Measurements from ENCODE around the gene CNOT6. TPM values are rescaled to one million over a fixed set of nuclear protein-coding genes. Genes with fewer than 3 reads are reported as not detected.

The CNOT6 gene
- total RNA-seq, 6 experiments from 2014 or later = 17.0 to 20.8 (median 17.6) TPM

GRCh38 chr5:180618487-180618828 is 124.3 kb downstream of the CNOT6 start:
- no peak overlapping the region for H3K4me3 Mint-ChIP-seq
- H3K27ac Mint-ChIP-seq = no peak overlapping the region
- TF ChIP-seq, protein P1, sequence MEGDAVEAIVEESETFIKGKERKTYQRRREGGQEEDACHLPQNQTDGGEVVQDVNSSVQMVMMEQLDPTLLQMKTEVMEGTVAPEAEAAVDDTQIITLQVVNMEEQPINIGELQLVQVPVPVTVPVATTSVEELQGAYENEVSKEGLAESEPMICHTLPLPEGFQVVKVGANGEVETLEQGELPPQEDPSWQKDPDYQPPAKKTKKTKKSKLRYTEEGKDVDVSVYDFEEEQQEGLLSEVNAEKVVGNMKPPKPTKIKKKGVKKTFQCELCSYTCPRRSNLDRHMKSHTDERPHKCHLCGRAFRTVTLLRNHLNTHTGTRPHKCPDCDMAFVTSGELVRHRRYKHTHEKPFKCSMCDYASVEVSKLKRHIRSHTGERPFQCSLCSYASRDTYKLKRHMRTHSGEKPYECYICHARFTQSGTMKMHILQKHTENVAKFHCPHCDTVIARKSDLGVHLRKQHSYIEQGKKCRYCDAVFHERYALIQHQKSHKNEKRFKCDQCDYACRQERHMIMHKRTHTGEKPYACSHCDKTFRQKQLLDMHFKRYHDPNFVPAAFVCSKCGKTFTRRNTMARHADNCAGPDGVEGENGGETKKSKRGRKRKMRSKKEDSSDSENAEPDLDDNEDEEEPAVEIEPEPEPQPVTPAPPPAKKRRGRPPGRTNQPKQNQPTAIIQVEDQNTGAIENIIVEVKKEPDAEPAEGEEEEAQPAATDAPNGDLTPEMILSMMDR (IDR thresholded peaks at IDR 0.05) = no peak
- peaks cover 5% of the 10 kb centered on the region for H3K27me3 Mint-ChIP-seq (ENCODE audit: insufficient read depth)
- no peaks in the 10 kb centered on the region for H3K4me1 Mint-ChIP-seq (ENCODE audit: low read depth)
- H3K36me3 Mint-ChIP-seq (ENCODE audit: low read depth) = no peaks in the 10 kb centered on the region
- no peak for DNase-seq
- peaks cover 32% of the 10 kb centered on the region for H3K9me3 Mint-ChIP-seq

- no peak overlapping the region for H3K27ac Mint-ChIP-seq
- peaks cover 3% of the 10 kb centered on the region; the same call in 1 of the 2 replicates for H3K27me3 Mint-ChIP-seq (ENCODE audit: insufficient read depth)
- peaks cover 35% of the 10 kb centered on the region for H3K9me3 Mint-ChIP-seq
- H3K4me3 Mint-ChIP-seq = no peak overlapping the region
- TF ChIP-seq, protein P1 (IDR thresholded peaks at IDR 0.05) = no peak
- no peaks in the 10 kb centered on the region for H3K36me3 Mint-ChIP-seq (ENCODE audit: low read depth)
- DNase-seq = no peak
- no peaks in the 10 kb centered on the region for H3K4me1 Mint-ChIP-seq (ENCODE audit: low read depth)
Observed at GRCh38 chr5:180618829-180619562, 124.8 kb downstream of the CNOT6 start.

DNA sequence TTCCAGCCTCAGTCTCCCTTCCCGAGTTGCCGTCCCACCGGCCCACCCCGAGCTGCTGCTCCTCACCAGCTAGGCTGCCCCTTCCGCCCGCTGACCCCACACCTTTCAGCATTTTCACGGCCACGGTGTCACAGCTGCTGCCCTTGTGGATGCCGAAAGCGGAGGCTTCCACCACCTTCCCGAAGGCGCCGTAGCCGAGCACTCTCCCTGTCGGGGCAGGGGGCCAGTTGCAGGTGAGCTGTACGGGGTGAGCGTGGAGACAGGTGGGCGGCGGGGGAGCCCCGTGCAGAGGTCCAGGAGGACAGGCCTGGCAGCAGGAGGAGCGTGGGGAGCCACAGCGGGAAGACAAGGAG is 125.4 kb downstream of the CNOT6 start:
- Mint-ChIP-seq H3K4me3 (no peak overlapping the region), H3K27ac (no peak overlapping the region), H3K27me3 (ENCODE audit: insufficient read depth) (peaks cover 3% of the 10 kb centered on the region; the same call in 1 of the 2 replicates), H3K9me3 (peaks cover 29% of the 10 kb centered on the region), H3K36me3 (ENCODE audit: low read depth) (no peaks in the 10 kb centered on the region), H3K4me1 (ENCODE audit: low read depth) (no peaks in the 10 kb centered on the region)
- no peak for DNase-seq
- TF ChIP-seq, protein P1 (IDR thresholded peaks at IDR 0.05) = no peak

- H3K9me3 Mint-ChIP-seq = peaks cover 26% of the 10 kb centered on the region
- no peaks in the 10 kb centered on the region for H3K4me1 Mint-ChIP-seq (ENCODE audit: low read depth)
- H3K36me3 Mint-ChIP-seq (ENCODE audit: low read depth) = no peaks in the 10 kb centered on the region
- TF ChIP-seq, protein P1 (IDR thresholded peaks at IDR 0.05) = no peak
- H3K27ac Mint-ChIP-seq = no peak overlapping the region
- no peak overlapping the region for H3K4me3 Mint-ChIP-seq
- DNase-seq = no peak
- peaks cover 3% of the 10 kb centered on the region; the same call in 1 of the 2 replicates for H3K27me3 Mint-ChIP-seq (ENCODE audit: insufficient read depth)
Observed at GRCh38 chr5:180620014-180620413, 125.8 kb downstream of the CNOT6 start.

DNA sequence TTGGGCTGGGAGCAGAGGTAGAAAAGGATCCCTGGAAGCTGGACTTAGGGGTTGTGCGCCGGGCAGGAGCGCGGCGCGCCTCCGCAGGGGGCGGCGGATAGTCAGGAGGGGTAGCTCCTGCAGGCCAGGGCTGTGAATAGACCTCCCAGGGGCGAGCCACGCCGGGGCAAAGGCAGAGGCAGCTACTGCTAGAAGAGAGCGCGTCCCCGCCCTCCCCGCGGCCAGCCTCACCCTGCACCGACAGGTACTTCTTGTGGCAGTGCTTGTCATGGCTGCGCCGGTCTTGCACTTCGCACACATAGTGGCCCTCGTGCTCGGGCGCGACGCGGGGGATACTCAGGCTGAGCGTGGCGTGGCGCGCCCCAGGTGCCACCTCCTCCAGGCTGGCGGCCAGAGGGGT is 127.1 kb downstream of the CNOT6 start:
- no peak for DNase-seq
- peaks cover 27% of the 10 kb centered on the region for H3K9me3 Mint-ChIP-seq
- peaks cover 6% of the 10 kb centered on the region; the same call in 1 of the 2 replicates for H3K27me3 Mint-ChIP-seq (ENCODE audit: insufficient read depth)
- TF ChIP-seq, protein P1 (IDR thresholded peaks at IDR 0.05) = no peak
- H3K27ac Mint-ChIP-seq = no peak overlapping the region
- no peak overlapping the region for H3K4me3 Mint-ChIP-seq
- no peaks in the 10 kb centered on the region for H3K4me1 Mint-ChIP-seq (ENCODE audit: low read depth)
- H3K36me3 Mint-ChIP-seq (ENCODE audit: low read depth) = no peaks in the 10 kb centered on the region

Data from HFFc6 (cell line).